GM12865 (cell line): ENCODE results near the gene TTLL11.

Experiments used
- DNase-seq: peaks from one replicate; pipeline ENCODE4 v3.0.0; 2010; ENCODE audit warnings: low read depth
- H3K4me3 ChIP-seq: 2 replicates; pipeline ENCODE4 v1.5.1; 2011; ENCODE audit warnings: mild to moderate bottlenecking, low read depth, low read length, control low read depth
- CTCF ChIP-seq: IDR thresholded peaks from 2 replicates; pipeline ENCODE4 v1.5.1; 2011; ENCODE audit warnings: low read length, control low read depth, low read depth, inconsistent platforms; ENCODE audit not compliant: insufficient read depth; ENCODE audit errors: missing control alignments

Gene TTLL11

GRCh38 chr9:121825031-121825691, 267.9 kb downstream of the TTLL11 start:
- DNase-seq = no peak
- no peak overlapping the region for H3K4me3 ChIP-seq
- TF ChIP-seq CTCF = no peak

- H3K4me3 ChIP-seq = no peak overlapping the region
- no peak for TF ChIP-seq CTCF
- no peak for DNase-seq
Measured at GRCh38 chr9:121824651-121825030, 268.5 kb downstream of the TTLL11 start.

GRCh38 chr9:121823451-121824169, 269.5 kb downstream of the TTLL11 start:
- TF ChIP-seq CTCF = no peak
- DNase-seq = no peak
- H3K4me3 ChIP-seq = no peak overlapping the region

GRCh38 chr9:121822093-121823085, 270.7 kb downstream of the TTLL11 start:
- no peak for TF ChIP-seq CTCF
- DNase-seq = no peak
- H3K4me3 ChIP-seq = no peak overlapping the region

GRCh38 chr9:121821326-121821725, 271.8 kb downstream of the TTLL11 start:
- no peak for DNase-seq
- TF ChIP-seq CTCF = no peak

GRCh38 chr9:121820286-121821005, 272.7 kb downstream of the TTLL11 start:
- no peak overlapping the region for H3K4me3 ChIP-seq
- no peak for DNase-seq
- TF ChIP-seq CTCF = no peak

More at GRCh38 chr9:121821326-121821725, 271.8 kb downstream of the TTLL11 start:
- H3K4me3 ChIP-seq = no peak overlapping the region
